ENCODE results near the gene HDDC2.

HDDC2 gene

GRCh38 chr6:125231574-125232343 lies 70.0 kb downstream of the HDDC2 start:
- no peak for DNase-seq

- DNase-seq: no peak
Observed at GRCh38 chr6:125231133-125231532, 70.6 kb downstream of the HDDC2 start.

- no peak for DNase-seq
Observed at GRCh38 chr6:125230674-125231073, 71.1 kb downstream of the HDDC2 start.

GRCh38 chr6:125228981-125229479 lies 72.7 kb downstream of the HDDC2 start:
- no peak for DNase-seq

- no peak for DNase-seq
Observed at GRCh38 chr6:125227244-125227643, 74.5 kb downstream of the HDDC2 start.

Measured in 8988T (cell line).